ENCODE results near the gene SERTAD1.
A peak's percentile ranks its signal among the peaks of the same experiment; 100 is the strongest.
"Not testable (repeated sequence)": the region's sequence is repeated elsewhere in the genome, so short reads cannot be mapped to it uniquely, and the experiment has no call there.

SERTAD1 gene

DNA sequence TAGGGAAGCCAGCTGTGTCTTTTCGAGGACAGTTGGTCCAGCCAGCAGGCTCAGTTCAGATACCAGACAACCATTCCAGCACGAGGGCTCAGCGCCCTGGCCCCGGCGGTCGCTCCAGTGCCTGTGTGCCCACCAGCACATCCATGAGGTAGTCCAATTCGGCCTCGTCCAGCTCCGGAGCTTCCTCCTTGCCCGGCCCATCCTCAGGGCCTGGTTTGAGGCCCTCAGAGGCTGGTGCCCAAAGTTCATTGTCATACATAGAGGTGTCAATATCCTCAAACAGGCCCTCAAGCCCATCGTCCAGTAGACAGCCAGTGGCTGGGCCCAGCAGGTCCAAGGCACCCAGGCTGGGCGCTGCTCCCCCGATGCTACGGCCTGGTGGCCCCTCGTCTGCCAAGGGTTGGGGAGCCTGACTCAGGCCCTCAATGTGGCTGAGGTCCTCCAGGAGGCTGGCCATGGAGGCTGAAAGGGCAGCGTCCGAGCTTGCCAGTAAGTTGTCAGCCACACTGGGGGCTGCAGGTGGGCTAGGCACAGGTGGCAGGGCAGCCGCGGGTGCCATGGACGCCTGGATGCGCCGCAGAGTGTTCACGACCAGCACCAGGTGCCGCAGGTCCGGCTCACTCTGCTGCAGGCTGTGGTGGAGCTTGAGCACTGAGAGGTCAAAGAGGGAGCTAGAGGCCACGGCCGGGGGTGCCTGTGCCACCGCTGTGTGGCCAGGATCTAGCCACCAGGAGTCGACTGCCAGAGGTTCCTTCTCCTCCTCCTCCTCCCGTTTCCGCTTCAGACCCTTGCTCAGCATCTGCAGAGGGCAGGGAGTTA, 2.8 kb downstream of the SERTAD1 start:
- no peak for DNase-seq (ENCODE audit: low read depth in 2 of 2)

GRCh38 chr19:40421993-40422747, 3.6 kb downstream of the SERTAD1 start:
- no peak for DNase-seq (ENCODE audit: low read depth in 2 of 2)

- peak; percentile 56 to 66 for DNase-seq (ENCODE audit: low read depth in 2 of 2)
Observed at GRCh38 chr19:40420766-40421765, 4.7 kb downstream of the SERTAD1 start.

GRCh38 chr19:40420451-40420765, 5.4 kb downstream of the SERTAD1 start:
- no peak for DNase-seq (ENCODE audit: low read depth in 2 of 2)

- no peak for DNase-seq (ENCODE audit: low read depth in 2 of 2)
Observed at GRCh38 chr19:40419780-40420179, 6.0 kb downstream of the SERTAD1 start.

DNA sequence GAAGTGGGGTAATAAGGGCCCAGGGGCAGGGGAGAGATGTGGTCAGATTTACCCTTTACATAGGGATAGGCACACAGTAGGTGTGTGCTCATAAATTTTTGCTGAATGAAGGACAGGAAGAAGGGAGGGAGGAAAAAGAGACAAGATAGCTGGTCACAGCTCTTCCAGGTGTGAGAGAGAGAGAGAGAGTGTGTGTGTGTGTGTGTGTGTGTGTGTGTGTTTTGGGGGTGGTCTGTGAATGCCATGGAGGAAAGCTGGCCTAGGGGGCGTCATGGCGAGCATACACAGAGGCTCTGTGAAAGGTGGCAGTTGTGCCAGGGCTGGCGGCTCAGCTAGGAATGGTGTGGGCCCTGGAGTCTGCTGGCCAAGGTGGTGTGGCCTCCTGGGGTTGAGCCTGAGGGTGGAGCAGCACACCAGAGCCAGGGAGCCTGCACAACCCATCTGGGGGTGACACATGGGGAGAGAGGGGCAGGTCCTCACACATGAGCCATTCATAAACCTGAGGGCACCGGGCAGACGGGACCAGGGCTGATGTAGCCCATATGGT, 6.7 kb downstream of the SERTAD1 start:
- DNase-seq (ENCODE audit: low read depth in 2 of 2), result no peak

DNA sequence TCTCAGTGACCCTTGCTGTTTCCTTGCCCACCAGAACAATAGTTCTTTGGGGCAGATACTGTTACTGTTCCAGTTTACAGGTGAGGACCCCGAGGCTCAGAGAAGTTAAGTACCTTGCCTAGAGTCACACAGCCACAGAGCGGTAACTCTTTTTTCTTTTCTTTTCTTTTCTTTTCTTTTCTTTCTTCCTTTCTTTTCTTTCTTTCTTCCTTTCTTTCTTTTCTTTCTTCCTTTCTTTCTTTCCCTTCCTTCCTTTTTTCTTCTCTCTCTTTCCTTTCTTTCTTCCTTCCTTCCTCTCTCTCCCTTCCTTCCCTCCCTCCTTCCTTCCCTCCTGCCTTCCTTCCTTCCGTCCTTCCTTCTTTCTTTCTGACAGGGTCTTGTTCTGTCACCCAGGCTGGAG, 7.8 kb downstream of the SERTAD1 start:
- DNase-seq (ENCODE audit: low read depth in 2 of 2), result no peak

DNA sequence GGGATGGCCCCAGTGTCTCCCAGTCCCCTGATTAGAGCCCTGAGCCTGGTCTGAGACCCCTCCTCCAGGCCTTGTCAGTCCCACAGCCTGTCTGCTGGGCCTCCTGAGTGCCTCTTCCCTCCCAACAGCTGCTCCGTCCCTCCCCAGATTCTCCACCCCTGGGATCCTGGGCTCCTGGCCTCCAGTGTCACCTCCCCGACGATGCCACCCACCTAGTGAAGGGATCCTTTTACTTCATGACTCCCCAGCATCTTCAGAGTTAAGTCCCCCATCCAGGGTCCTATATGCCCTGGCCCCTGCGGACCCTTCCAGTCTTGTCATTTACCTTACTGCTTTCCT, 8.2 kb downstream of the SERTAD1 start:
- DNase-seq (ENCODE audit: low read depth in 2 of 2), result no peak

GRCh38 chr19:40416918-40417642, 8.7 kb downstream of the SERTAD1 start:
- DNase-seq (ENCODE audit: low read depth in 2 of 2), result no peak

GRCh38 chr19:40415768-40416167, 10.0 kb downstream of the SERTAD1 start:
- no peak for DNase-seq (ENCODE audit: low read depth in 2 of 2)

- DNase-seq (ENCODE audit: low read depth in 2 of 2), result no peak
Observed at GRCh38 chr19:40414542-40415535, 11.0 kb downstream of the SERTAD1 start.

DNA sequence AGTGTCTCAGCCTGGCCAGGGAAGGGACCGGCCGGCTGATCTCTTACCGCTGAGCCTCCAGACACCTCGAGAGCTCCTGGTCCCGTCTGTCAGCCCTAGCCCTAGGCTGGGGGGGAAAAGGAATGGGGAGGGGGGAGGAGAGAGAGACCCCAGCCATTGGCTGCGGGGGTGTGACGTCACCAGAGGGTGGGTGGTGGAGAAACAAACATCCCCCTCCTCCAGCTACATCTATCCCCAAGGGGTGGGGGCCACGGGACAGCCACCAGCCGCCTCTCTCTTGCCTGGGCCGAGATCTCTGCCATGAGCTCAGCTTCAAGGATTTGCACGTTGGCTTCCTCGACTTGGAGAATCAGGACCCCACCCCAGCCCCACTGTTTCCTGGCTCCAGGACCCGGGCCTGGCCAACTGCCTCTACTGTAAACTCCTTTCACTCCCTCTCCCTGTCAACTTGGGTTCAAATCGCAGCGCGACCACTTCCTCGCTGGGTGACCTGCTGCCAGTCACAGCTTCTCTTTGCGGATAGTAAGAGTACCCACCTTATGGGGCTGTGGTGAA, 12.4 kb downstream of the SERTAD1 start, which contains the start of gene PRX:
Gene PRX (minus strand): TSS at position 88 of the 555 bp plus-strand sequence. CDS start 5,446 bp downstream, outside the sequence.
- no peak for DNase-seq (ENCODE audit: low read depth in 2 of 2)

DNA sequence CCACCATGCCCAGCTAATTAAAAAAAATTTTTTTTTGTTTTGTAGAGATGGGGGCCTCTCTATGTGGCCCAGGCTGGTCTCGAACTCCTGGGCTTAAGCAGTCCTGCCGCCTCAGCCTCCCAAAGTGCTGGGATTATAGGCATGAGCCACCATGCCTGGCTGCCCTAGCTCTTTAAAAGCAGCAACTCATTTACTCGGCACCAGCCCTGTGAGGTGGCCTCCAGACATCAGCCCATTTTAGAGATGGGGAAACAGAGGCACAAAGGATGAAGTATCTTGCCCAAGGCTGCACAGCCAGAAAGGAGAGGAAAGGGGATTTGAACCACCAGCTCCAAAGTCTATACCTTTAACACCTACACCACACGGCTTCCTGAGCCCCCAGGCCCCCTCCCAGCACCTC, 12.9 kb downstream of the SERTAD1 start:
- no peak for DNase-seq (ENCODE audit: low read depth in 2 of 2)

DNA sequence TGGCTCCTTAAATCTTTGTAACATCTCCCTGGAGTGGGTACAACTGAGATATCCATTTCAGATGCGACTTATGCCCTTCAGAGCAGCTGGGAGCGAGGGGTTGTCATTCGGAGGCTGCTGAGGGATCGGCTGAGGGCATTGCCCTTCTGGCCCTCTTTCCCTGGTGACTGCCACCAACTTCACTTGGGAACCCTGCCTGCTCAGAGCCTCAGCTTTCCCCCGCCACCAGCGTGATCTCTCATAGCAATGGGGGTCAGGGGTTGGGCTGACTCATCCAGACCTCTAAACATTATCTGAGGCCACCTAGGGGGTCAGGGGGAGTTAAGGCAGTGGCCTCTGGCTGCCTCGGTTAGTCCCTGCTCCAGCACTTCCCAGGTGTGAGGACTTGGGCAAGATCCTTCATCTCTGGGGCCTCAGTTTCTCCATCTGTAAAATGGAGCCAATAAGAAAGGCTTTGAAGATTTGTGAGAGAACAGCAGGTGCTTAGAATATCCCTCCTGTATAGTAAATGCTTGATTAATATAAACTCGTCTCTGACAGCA, 13.8 kb downstream of the SERTAD1 start:
- DNase-seq (ENCODE audit: low read depth in 2 of 2), result no peak

DNA sequence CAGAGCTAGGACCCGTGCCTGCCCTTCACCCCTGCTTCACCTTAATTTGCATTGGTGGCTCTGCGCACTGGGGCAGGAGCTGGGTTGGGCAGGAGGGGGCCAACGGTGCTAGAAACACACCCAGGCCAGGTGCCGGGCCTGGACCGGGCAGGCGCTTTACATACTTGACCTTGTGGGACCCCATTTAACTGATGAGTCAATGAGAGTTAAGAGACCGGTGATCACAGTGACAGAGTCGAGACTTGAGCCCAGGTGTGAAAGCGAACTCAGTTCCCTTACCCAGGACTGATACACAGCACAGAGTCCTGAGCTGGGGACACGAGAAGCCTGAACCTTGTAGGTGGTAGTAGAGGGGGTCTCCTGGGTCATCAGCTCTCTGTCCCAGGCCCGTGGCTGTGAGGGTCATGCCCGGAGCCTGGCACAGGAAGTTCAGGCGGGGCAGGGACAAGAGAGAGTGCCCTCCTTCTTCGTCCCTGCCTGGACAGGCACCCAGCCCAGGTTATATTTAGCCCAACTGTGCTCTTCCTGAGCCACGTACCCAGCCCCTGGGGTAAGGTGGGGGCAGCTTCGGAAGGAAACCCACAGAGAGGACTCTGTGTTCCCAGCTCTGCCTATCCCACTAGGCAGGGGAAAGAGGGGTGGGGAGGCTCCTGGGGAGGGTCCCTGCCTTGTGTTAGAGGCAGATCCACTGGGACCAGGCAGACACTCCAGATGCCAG, 14.5 kb downstream of the SERTAD1 start:
- DNase-seq (ENCODE audit: low read depth in 2 of 2), result no peak

DNA sequence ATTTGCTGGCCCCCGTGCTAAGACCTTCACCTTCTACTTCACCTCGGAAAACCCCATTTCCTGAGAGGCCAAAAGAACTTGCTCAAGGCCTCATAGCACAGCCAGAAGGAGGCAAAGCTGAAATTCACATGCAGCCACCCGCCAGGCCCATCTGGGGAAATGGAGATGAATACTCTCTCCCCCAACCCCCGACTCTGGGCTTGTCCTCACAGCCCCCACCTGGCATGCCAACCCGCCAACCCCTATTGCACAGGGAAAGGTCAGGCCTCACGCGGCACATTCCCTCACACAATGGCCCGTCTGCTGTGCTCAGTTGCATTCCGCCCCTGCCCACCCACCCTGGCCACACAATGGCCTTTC, 15.8 kb downstream of the SERTAD1 start:
- no peak for DNase-seq (ENCODE audit: low read depth in 2 of 2)

GRCh38 chr19:40408598-40408925, 17.2 kb downstream of the SERTAD1 start:
- DNase-seq (ENCODE audit: low read depth in 2 of 2), result not testable (repeated sequence)

- DNase-seq (ENCODE audit: low read depth in 2 of 2), result no peak
Observed at GRCh38 chr19:40407714-40408597, 17.8 kb downstream of the SERTAD1 start.

All from stimulated activated CD4-positive, alpha-beta T cell treated with anti-CD3 and anti-CD28 coated beads, Interleukin-1b, Interleukin-23, amount 100 ng/mL, for 4 hours (primary cell).